MM.1S (cell line): ENCODE results near the gene UBE2E3.

Experiments used
- DNase-seq: peaks from one replicate; pipeline ENCODE4 v3.0.0-alpha.2; 2015
- H2AFZ ChIP-seq: fragments of 300-600 bp; sonication (generic); 2 replicates; pipeline ENCODE4 v1.6.0; 2016; ENCODE audit warnings: antibody characterized with exemption, low read length
- H3F3A ChIP-seq: fragments of 300-600 bp; sonication (generic); 2 replicates; pipeline ENCODE4 v1.6.1; 2016; ENCODE audit warnings: mild to moderate bottlenecking, antibody characterized with exemption, low read length, moderate library complexity, mixed read lengths; ENCODE audit not compliant: insufficient read depth
- H3K27ac ChIP-seq: fragments of 300-600 bp; sonication (generic); 2 replicates; pipeline ENCODE4 v1.5.1; 2016; ENCODE audit warnings: mild to moderate bottlenecking, low read length
- H3K27me3 ChIP-seq: fragments of 300-600 bp; sonication (generic); replicated peaks from 2 replicates; pipeline ENCODE4 v1.6.0; 2016; ENCODE audit warnings: low read length; ENCODE audit not compliant: insufficient read depth
- H3K36me3 ChIP-seq: fragments of 300-600 bp; sonication (generic); replicated peaks from 2 replicates; pipeline ENCODE4 v1.6.1; 2016; ENCODE audit warnings: mild to moderate bottlenecking, low read length, mixed read lengths; ENCODE audit not compliant: insufficient read depth
- H3K4me1 ChIP-seq: fragments of 300-600 bp; sonication (generic); 2 replicates; pipeline ENCODE4 v1.6.1; 2016; ENCODE audit warnings: low read length, mixed read lengths
- H3K4me2 ChIP-seq: fragments of 300-600 bp; sonication (generic); 2 replicates; pipeline ENCODE4 v1.6.0; 2016; ENCODE audit warnings: low read depth, low read length
- H3K4me3 ChIP-seq: fragments of 300-600 bp; sonication (generic); 2 replicates; pipeline ENCODE4 v1.5.1; 2016; ENCODE audit warnings: low read length, mixed read lengths
- H3K79me2 ChIP-seq: fragments of 300-600 bp; sonication (generic); 2 replicates; pipeline ENCODE4 v1.6.1; 2016; ENCODE audit warnings: mixed run types, low read length, mixed read lengths
- H3K9ac ChIP-seq: fragments of 300-600 bp; sonication (generic); 2 replicates; pipeline ENCODE4 v1.6.1; 2016; ENCODE audit warnings: low read length, mixed read lengths
- H3K9me2 ChIP-seq: fragments of 300-600 bp; sonication (generic); replicated peaks from 2 replicates; pipeline ENCODE4 v1.6.1; 2016; ENCODE audit warnings: mild to moderate bottlenecking, low read length, mixed read lengths; ENCODE audit not compliant: insufficient read depth
- H3K9me3 ChIP-seq: fragments of 300-600 bp; sonication (generic); replicated peaks from 2 replicates; pipeline ENCODE4 v1.6.1; 2016; ENCODE audit warnings: mild to moderate bottlenecking, low read length, mixed read lengths; ENCODE audit not compliant: insufficient read depth
- H4K20me1 ChIP-seq: fragments of 300-600 bp; sonication (generic); 2 replicates; pipeline ENCODE4 v1.6.1; 2016; ENCODE audit warnings: mild to moderate bottlenecking, low read length, moderate library complexity, mixed read lengths; ENCODE audit not compliant: insufficient read depth
- CTCF ChIP-seq: fragments of 300-600 bp; sonication (generic); IDR thresholded peaks from 2 replicates; pipeline ENCODE4 v1.5.1; 2016; ENCODE audit warnings: antibody characterized with exemption, low read length, mixed read lengths
- EZH2 ChIP-seq: fragments of 300-600 bp; sonication (generic); optimal IDR thresholded peaks from 2 replicates; pipeline ENCODE3; 2017; ENCODE audit warnings: low read depth, mild to moderate bottlenecking, antibody characterized with exemption, low read length, mixed read lengths
- EZH2phosphoT487 ChIP-seq: fragments of 300-600 bp; sonication (generic); IDR thresholded peaks from 2 replicates; pipeline ENCODE4 v1.6.1; 2018; ENCODE audit warnings: antibody characterized with exemption, low read length

The UBE2E3 gene

GRCh38 chr2:180991820-180992219, 11.4 kb downstream of the UBE2E3 start:
- Histone ChIP-seq H3K4me3 (peak overlapping the region; percentile 31; the same call in 1 of the 2 replicates), H2AFZ (no peak overlapping the region), H3K9ac (peak overlapping the region; percentile 11; the same call in 1 of the 2 replicates), H4K20me1 (no peaks in the 10 kb centered on the region), H3K79me2 (peaks cover 93% of the 10 kb centered on the region), H3K36me3 (peaks cover 5% of the 10 kb centered on the region; the same call in 1 of the 2 replicates), H3K27ac (peak overlapping the region; percentile 62; the same call in 1 of the 2 replicates), H3K9me2 (no peaks in the 10 kb centered on the region), H3K4me2 (peak overlapping the region; percentile 71), H3F3A (peaks cover 13% of the 10 kb centered on the region), H3K4me1 (peaks cover 29% of the 10 kb centered on the region), H3K27me3 (no peaks in the 10 kb centered on the region), H3K9me3 (no peaks in the 10 kb centered on the region)
- DNase-seq: peak; percentile 69
- TF ChIP-seq CTCF (no peak), EZH2 (no peak), EZH2phosphoT487 (no peak)

GRCh38 chr2:180992994-180993393, 12.6 kb downstream of the UBE2E3 start:
- Histone ChIP-seq H3K27ac (no peak overlapping the region), H3K9me3 (no peaks in the 10 kb centered on the region), H3K9me2 (no peaks in the 10 kb centered on the region), H3K4me1 (peaks cover 29% of the 10 kb centered on the region), H3K9ac (no peak overlapping the region), H3K36me3 (0 out of 2 replicates have a peak, but pooled peaks cover 5% of the 10 kb centered on the region), H3K27me3 (no peaks in the 10 kb centered on the region), H3K4me2 (no peak overlapping the region), H2AFZ (no peak overlapping the region), H4K20me1 (no peaks in the 10 kb centered on the region), H3K79me2 (peaks cover 92% of the 10 kb centered on the region), H3F3A (peaks cover 13% of the 10 kb centered on the region), H3K4me3 (no peak overlapping the region)
- TF ChIP-seq EZH2phosphoT487 (no peak), CTCF (no peak), EZH2 (no peak)
- no peak for DNase-seq

- H3K4me3 ChIP-seq: no peak overlapping the region
- no peaks in the 10 kb centered on the region for H3K36me3 ChIP-seq
- H3K9ac ChIP-seq: no peak overlapping the region
- H2AFZ ChIP-seq: no peak overlapping the region
- no peaks in the 10 kb centered on the region for H3K9me2 ChIP-seq
- TF ChIP-seq EZH2phosphoT487 (no peak), EZH2 (no peak), CTCF (no peak)
- H3K27me3 ChIP-seq: no peaks in the 10 kb centered on the region
- no peak overlapping the region for H3K27ac ChIP-seq
- no peaks in the 10 kb centered on the region for H3K4me1 ChIP-seq
- no peaks in the 10 kb centered on the region for H4K20me1 ChIP-seq
- H3F3A ChIP-seq: no peaks in the 10 kb centered on the region
- no peak for DNase-seq
- H3K4me2 ChIP-seq: no peak overlapping the region
- no peaks in the 10 kb centered on the region for H3K9me3 ChIP-seq
- peaks cover 92% of the 10 kb centered on the region for H3K79me2 ChIP-seq
Measured at GRCh38 chr2:180999274-180999964, 19.0 kb downstream of the UBE2E3 start.
